Retina (tissue), 1 donor: ENCODE results near the gene FAM120AOS.

Source experiments
- DNase-seq: peaks from one replicate; pipeline ENCODE4 v3.0.0-alpha.2; 2016

FAM120AOS gene

DNA sequence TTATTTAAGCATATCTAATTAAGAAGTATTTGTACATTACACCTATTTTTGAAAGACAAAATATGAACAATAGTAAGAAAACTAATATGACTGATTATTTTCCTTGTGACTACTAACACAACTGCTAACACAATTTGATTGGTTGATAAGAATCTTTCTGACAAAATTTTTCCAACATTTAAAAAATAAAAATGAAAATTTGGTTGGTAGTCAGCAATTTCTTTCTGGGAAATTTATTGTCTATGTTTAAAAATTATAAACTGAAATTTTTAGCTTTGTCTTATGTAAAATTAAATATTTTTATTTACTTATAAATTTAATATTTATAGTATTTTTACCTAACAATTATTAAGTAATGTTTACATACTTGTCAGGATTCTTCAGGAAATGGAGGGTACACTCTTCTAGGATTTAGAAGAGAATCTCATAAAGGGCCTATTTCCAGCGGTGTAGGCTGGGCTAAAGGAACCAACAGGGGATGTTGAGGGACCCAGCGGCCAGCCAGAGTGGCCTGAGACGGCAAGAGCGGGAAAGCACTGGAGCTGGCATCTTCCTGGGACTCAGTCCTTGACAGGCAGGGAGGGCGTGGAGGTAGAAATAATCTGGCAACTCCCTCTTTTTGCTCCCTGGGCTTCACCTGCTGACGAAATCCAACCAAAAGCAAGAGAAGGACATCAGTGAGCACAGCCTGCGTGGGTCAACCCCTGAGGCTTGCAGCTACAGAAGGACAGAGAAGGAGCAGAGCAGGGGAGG is 16.6 kb downstream of the FAM120AOS start:
- DNase-seq, result no peak

DNA sequence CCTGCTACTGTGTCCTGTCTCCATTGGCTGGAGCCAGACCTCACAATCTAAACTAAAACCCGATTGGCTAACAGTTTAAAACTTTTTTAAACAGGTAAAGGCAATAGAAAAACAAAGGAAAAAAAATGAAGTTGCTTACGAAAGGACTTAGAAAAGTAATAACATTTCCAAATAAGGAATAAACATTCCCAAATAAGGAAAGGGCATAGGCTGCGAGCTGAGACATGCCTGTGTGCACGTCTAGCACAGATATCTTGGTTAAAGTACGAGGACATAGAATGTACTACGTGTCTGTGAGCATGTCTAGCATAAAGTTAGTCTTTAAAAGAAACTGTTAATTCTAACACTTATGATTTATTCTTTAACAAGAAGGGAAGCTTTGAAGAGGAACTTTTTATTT is 17.2 kb downstream of the FAM120AOS start:
- DNase-seq, result no peak

DNA sequence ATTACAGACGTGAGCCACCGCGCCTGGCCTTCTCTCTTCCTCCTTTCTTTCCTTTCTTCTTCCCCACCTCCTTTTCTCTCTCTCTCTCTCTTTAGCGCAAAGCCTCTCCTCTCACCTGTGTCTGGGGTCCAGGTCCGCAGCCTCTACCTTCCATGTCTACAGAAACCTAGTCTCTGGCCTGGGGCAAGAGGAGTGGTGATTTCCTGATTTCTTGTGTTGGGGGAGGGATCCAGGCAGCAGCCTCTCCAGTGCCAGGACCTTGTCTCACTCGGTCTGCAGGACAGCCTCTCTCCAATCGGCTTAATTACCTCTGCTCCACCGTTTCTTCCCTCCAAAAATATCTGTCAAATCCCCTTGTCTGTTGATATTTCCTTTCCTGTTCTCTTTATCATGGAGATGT is 18.0 kb downstream of the FAM120AOS start:
- DNase-seq, result no peak

DNA sequence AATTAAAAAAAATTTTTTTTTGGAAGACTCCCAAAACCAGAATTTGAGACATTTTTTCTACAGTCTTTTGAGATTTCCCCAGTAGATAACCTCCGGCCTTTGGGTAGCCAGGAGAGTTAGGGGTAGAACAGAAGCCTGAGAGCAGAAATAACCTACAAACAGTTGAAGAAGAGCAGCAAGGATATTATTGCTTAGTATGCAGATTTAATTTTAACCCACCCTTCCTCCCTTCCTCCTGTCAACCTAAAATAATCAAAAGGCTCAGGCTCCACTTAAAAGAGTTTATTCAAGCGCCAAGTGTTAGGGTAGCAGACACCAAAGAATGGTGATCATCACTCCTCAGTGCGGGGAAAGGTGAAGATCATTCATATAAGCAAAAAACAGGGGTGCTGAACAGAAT is 19.3 kb downstream of the FAM120AOS start:
- no peak for DNase-seq

DNA sequence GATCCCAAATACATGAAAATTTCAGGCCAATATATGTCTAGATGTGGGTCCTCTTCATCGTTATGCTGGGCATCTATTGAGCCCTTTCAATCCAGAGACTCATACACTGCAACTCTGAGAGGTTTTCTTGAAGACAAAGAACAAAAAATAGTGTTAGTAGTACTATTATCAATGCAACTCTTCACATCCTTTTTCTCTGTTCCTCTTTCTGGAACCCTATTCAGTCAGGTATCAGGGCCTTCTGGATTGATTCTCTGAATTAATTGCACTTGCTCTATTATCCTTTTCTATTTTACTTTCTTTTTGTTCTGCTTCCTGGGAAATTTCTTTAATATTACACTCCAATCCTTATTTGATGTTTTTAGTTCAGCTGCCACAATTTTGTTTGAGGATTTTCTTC is 20.4 kb downstream of the FAM120AOS start:
- DNase-seq, result no peak

DNA sequence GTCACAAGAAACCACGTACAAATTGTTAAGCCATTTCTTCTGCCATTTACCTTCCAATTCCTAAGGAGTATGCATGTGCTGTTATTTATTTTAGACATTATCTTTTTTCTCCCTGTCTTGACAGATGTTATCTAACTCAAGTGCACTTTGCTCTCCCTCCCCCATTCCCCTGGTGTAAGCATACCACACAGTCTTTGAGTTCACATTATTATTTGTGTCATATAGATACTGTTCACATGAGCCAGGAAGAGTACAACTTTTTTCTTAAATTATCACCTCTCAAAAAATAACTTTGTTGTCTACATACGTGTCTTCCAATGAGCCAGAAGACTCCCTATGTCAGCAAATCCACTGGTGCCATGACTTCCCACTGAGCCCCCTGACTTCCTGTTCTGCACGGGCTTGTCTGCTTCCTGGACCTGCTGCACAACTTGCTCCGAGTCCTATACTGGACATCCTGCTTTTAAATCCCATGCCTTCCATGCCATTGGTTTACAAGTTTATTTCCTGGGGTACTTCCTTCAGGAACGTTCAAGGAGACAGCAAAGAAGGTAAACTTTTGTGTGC is 21.8 kb downstream of the FAM120AOS start:
- DNase-seq, result no peak

DNA sequence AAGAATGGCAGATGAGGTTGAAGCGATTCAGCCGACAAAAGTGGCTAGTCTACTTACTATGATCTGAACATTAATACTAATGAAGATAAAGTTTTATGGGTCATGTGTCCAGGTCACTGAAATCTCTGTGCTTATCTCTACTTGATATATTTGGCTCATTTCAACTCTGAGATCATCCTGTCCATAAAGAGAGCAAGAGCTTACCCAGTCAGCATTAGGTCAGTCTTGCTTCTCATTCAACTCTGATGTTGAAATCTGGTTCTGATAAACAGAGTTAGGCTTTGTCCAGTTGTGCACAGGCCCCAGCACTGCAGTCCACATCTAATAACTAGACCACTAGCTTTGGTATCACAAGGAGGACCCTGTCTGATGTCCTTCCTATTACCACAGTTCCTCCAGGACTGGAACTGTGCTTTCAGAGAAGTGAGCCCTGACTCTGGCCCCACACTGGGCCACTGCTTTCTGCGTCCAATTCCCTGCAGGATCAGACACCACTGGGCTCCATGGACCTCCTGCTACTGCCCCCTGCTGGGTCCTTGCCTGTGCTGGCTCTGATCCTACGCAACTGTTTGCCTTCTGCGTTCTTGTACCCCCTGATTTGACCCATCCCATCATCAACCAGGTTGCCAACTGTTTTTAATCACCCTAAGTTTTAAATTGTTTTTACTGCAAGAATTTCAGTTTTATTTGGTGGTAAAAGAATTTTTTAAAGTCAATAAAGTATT is 25.6 kb downstream of the FAM120AOS start:
- no peak for DNase-seq

GRCh38 chr9:93422977-93423616 is 30.3 kb downstream of the FAM120AOS start:
- no peak for DNase-seq

DNA sequence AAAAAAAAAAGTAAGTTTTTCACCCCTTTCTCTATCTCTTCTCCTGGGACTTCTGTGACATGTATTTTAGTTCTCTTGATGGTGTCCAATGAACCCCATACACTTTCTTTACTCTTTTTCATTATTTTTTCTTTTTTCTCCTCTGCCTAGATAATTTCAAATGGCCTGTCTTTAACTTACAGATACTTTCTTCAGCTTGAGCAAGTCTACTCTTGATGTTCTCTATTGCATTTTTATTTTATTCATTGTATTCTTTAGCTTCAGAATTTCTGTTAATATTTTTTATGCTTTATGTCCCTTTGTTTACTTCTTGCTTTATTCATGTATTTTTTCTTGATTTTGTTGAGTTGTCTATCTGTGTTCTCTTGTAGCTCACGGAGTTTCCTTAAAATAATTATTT is 34.4 kb downstream of the FAM120AOS start:
- DNase-seq, result no peak

GRCh38 chr9:93417538-93417937 is 35.8 kb downstream of the FAM120AOS start:
- no peak for DNase-seq

- no peak for DNase-seq
Observed at GRCh38 chr9:93416530-93417235, 36.7 kb downstream of the FAM120AOS start.

DNA sequence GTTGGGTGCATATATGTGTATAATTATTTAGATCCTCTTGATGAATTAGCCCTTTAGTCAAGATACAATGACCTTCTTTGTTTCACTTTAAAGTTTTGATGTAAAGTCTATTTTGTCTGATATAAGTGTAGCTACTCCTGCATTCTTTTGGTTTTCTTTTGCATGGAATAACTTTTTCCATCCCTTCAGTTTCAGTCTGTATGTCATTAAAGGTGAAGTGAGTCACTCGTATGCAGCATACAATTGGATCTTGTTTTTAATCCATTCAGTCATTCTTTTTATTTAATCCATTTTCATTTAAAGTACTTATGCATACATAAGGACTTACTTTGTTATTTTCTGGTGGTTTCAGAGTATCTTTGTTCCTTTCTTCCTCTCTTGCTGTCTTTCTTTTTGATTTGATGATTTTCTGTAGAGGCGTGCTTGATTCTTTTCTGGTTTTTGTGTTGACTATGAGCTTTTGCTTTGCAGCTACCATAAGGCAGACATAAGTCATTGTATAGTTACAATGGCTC is 38.1 kb downstream of the FAM120AOS start:
- DNase-seq, result no peak

DNA sequence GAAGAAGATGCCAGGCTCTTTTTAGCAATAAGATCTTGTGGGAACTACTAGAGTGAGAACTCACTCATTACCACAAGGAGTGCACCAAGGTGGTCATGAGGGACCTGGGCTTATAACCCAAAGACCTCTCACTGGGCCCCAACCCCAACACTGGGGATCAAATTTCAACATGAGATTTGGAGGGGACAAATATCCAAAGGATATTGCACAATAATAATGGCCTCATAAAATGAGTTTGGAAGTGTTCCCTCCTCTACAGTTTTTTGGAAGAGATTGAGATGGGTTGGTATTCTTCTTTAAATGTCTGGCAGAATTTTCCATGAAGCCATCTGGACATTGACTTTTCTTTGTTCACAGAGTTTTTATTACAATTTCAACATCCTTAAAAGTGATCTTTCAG is 39.9 kb downstream of the FAM120AOS start:
- no peak for DNase-seq

DNA sequence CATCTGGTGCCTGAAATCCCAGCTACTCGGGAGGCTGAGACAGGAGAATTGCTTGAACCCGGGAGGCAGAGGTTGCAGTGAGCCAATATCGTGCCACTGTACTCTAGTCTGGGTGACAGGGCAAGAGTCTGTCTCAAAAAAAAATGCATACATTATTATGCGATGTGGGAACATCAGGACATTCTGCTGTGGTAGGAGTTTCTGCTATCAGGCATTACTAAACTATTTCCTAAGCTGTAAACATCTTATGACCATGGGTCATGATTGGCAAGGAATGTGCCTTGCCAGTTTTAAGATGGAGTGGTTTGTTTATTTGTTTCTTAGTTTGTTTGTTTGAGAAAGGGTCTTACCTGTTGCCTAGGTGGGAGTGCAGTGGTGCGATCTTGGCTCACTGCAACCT is 47.0 kb downstream of the FAM120AOS start:
- DNase-seq, result no peak

DNA sequence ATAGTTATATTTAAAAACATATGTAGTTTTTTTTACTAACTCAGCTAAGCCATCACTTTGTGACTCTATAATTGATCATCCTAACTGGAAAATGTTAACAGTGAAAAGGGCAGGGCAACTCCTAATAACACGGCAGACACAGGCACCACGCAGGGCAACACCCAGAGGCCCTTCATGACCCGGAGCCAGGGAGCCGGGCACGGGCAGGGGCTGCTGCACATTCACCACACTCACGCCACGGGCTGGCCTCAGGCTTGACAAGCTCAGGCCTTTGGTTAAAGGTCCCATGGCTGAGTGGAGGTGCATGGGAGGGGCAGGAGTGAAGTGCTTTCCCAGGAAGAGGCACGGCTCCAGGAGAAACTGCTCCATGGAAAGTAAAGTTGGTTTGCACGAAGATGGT is 54.9 kb downstream of the FAM120AOS start:
- DNase-seq, result no peak

GRCh38 chr9:93397661-93398373 is 55.6 kb downstream of the FAM120AOS start:
- DNase-seq, result no peak
